HG02642 (cell line): ENCODE measurements around the gene FIBIN.
"Not testable (repeated sequence)": the region's sequence is repeated elsewhere in the genome, so short reads cannot be mapped to it uniquely, and the experiment has no call there.

ENCODE experiments used
- ATAC-seq: cut with Tn5 transposase; IDR thresholded peaks from one replicate; pipeline ENCODE4 v1.9.1; 2021; ENCODE audit warnings: mild to moderate bottlenecking; ENCODE audit not compliant: unreplicated experiment, poor library complexity

Gene FIBIN

GRCh38 chr11:26974996-26975395 lies 18.9 kb upstream of the FIBIN start:
- ATAC-seq = no peak

GRCh38 chr11:26976389-26976788 lies 17.5 kb upstream of the FIBIN start:
- no peak for ATAC-seq

GRCh38 chr11:26977209-26977608 lies 16.7 kb upstream of the FIBIN start:
- ATAC-seq = not testable (repeated sequence)

GRCh38 chr11:26983645-26984044 lies 10.3 kb upstream of the FIBIN start:
- no peak for ATAC-seq

GRCh38 chr11:26985470-26985869 lies 8.4 kb upstream of the FIBIN start:
- ATAC-seq = no peak

GRCh38 chr11:26985943-26986342 lies 8.0 kb upstream of the FIBIN start:
- ATAC-seq = no peak

- no peak for ATAC-seq
Observed at GRCh38 chr11:26987272-26987671, 6.6 kb upstream of the FIBIN start.

- ATAC-seq = no peak
Observed at GRCh38 chr11:26987731-26988130, 6.2 kb upstream of the FIBIN start.

GRCh38 chr11:26992031-26992541 lies 1.8 kb upstream of the FIBIN start:
- ATAC-seq = no peak

GRCh38 chr11:26994631-26995095 lies 751 bp downstream of the FIBIN start:
- no peak for ATAC-seq

- no peak for ATAC-seq
Observed at GRCh38 chr11:26995701-26996460, 2.0 kb downstream of the FIBIN start.

GRCh38 chr11:26997378-26997777 lies 3.5 kb downstream of the FIBIN start:
- ATAC-seq = no peak

- not testable (repeated sequence) for ATAC-seq
Observed at GRCh38 chr11:27001136-27001730, 7.3 kb downstream of the FIBIN start.

GRCh38 chr11:27002431-27002830 lies 8.5 kb downstream of the FIBIN start:
- no peak for ATAC-seq

GRCh38 chr11:27002838-27003237 lies 8.9 kb downstream of the FIBIN start:
- ATAC-seq = no peak

GRCh38 chr11:27004103-27004502 lies 10.2 kb downstream of the FIBIN start:
- ATAC-seq = no peak

- ATAC-seq = no peak
Observed at GRCh38 chr11:27008811-27009535, 15.1 kb downstream of the FIBIN start.

GRCh38 chr11:27011560-27012233 lies 17.8 kb downstream of the FIBIN start:
- ATAC-seq = no peak

GRCh38 chr11:27012234-27012921 lies 18.5 kb downstream of the FIBIN start:
- no peak for ATAC-seq

- no peak for ATAC-seq
Observed at GRCh38 chr11:27013781-27014361, 20.0 kb downstream of the FIBIN start.
